HG02588 (cell line): Measurements from ENCODE around the gene PRRT1B.
A peak's percentile ranks its signal among the peaks of the same experiment; 100 is the strongest.

Source experiments
- ATAC-seq: cut with Tn5 transposase; IDR thresholded peaks from one replicate; pipeline ENCODE4 v1.9.1; 2021; ENCODE audit warnings: mild to moderate bottlenecking, moderate library complexity; ENCODE audit not compliant: unreplicated experiment

The PRRT1B gene

DNA sequence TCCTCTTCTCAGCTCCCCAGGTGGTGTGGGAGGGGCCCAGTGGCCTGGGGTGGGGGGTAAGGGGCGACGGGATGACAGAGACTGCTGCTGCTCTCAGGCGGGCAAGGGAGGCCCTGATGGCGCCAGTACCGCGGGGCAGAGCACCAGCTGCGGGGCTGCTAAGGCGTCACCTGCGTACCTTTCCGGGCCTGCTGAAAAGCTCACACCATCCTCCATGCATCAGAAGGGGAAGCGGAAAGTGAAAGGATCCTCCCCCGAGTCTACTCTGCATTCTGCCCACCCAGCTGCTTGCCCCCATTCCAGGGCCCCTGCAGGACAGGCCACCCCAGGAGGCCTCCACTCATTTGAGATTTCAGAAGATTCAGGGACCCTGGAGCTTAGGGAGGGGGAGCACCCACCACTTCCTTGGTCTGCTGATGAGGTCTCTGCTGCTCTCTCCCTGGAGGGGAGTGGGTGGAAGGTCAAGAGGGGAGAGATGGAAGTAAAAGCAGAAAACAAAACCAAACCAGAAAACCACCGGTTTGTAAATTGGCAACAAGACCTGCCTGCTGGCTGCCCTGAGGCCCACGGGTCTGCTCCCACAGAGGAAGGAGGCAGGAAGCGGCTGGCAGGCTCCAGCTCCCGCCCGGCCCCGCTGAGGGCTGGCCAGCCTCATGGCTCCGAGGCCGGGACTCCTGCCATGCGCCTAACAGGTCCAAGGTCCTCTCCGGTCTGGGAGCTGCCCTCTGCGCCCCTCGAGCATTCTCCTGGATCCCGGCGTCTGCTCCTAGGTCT lies 33.6 kb downstream of the PRRT1B start:
- peak; percentile 50 for ATAC-seq

DNA sequence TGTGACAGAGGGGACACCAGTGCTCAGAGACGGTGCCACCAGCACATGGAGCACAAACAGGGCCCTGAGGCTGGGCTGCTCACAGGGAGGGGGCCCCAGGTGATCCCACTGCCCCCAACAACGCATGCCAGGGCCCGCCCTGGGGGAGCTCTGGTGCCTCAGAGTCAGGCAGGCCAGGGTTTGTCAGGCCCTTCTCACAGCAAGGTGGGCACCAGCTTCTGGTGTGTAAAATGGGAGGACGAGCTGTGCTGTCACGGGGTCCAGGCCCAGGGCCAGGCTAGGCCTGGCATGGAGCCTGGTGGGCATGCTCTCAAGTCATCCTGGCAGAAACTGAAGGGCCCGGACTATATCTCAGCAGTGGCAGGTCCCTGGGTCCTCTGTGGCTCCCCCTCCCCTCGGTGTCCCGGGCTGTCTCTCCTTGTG lies 34.5 kb downstream of the PRRT1B start:
- ATAC-seq: no peak

DNA sequence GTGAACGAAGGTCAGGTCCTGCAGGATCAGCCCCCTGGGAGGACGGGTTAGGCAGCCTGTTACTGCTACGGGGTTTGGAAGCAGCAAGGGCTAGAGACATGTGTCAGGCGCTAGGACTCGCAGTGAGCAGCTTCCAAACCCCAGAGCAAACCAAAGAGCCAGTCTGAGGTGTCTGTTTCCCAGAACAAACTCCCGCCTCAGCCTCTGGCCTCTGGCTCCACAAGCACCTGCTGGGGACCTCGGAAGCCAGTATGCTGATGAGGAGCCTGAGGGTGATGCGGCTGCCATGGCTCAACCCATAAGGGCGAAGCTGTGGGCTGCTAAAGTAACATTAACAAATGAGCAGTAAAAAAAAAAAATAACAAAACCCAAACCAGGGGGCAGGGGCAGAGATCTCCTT lies 35.0 kb downstream of the PRRT1B start:
- ATAC-seq: no peak

DNA sequence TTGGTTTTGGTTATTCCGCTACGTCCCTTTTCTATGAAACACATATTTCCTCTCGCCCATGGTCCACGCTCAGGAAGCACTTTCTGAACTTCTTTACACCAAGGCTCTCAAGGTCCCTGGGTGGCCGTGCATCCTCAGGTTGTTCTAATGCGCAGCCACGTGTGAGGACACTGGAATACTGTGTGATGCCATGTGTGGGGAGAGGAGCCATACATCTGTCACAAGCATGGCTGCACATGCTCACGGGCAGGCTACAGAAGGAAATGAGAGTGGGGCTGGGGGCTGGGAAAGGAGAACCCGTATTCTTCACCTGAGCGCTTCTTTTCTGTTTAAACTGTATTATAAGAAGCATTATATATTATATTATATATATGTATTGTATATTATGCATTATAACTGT lies 36.7 kb downstream of the PRRT1B start:
- ATAC-seq: no peak

DNA sequence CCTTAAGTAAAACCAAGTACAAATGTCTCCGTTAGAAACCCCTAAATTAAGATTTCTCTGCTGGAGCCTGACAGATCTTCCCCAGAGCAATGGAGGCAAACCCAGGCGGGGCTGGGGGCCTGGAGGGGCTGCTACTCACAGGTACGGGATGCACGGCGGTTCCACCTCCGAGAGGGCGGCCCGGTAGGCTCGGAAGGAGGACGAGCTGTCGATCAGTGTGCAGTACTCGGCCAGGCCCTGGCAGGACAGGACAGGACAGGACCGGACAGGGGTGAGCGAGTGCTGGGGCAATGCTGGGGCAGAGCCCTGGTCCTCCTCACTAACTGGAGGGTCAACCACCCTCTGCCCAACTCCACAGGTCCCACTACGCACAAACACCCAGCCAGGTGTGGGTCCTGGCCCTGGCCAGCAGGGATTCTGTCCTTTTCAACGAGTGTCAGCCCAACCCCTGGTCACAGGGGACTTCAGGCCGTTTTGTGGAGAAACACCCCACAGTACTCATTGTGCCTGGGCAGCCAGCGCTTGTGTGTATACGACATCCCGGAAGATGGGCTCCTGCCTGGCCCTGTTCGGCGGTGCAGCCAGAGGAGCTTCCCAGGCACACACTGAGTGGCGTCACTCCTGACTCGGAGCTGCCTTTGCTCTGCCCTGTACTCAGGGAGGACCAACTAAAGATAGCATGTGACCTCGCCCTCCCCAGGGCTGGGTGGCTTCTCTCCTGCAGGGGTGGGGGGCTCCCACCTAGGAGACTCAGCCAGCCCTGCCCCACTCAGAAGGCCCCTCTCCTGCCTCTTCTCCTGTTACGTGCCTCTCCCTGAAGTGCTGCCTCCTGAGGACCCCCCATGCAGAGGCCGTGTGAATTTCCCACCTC lies 37.4 kb downstream of the PRRT1B start:
- ATAC-seq: no peak

DNA sequence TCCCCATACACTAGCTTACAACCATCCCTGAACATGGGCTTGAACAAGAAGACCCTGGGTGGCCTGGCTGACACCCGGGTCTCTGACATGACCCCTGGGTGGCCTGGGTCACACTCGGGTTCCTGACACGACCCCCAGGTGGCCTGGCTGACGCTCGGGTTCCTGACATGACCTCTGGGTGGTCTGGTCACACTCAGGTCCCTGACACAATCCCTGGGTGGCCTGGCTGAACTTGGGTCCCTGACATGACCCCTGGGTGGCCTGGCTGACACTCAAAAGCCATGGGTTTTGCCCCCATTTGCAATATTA lies 38.0 kb downstream of the PRRT1B start:
- ATAC-seq: no peak

DNA sequence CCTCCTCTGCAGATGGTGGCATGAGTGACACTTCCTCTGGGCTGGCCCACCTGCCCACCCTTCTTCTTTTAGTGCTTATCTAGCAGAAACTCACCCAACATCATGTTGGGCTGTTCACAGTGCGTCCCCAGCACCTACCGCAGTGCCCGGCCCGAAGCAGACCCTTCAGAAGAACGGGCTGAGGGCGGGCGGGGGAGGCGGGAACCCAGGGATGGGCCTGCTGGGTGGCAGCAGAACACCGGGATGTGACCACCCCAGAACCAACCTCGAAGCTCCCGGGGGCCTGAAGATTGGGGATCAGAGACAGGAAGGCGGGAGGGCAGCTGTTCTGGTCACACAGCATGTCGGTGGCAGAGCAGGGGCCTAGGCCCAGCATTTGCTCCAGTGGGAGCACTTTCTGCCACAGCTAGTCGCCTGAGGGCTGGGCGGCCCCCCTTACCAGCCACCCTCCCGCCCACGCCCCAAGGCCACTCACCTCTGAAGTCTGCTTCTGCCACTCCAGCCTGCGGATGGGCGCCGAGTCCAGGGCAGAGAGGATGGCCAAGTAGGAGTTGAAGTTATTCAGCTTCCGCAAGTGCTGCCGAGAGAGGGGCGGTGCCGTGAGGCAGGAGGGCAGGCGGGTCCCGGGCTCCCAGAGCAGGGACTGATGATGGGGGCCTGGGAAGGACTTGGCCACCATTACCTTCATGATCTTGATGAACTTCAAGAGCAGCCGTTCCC lies 38.7 kb downstream of the PRRT1B start:
- ATAC-seq: no peak

DNA sequence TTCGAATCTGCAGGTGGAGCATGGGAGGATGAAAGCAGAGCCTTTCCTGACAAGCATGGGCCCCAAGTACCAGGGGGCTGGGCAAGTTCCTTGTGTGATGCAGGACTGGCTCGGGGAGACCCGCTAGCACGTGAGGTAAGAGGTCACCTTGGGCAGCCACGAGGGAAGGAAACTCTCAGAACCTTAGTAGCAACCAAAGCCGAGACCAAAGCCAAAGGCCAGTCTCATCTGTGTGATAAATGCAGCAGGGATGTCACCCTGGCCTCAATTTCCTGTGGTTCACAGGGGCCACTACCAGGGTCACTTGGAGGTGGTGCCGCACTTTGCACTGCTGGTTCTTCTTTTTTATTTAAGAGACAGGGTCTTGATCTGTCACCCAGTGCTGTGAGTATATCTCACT lies 39.5 kb downstream of the PRRT1B start:
- ATAC-seq: no peak

DNA sequence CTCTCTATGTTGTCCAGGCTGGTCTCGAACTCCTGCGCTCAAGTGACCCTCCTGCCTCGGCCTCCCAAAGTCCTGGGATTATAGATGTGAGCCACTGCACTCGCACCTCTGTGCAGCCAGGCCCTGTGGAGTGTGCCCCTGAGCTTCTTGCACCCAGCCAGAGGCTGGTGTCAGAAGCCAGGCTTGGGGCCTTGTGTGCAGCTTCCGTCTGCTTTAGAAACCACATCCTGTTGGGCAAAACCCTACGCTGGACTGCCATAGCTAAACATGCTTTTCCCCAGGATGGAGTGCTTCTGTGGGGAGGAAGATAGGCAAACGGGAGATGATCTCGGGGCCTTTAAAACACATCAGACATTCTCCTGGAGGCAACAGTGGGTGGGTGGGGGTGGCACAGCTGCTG lies 40.1 kb downstream of the PRRT1B start:
- no peak for ATAC-seq

DNA sequence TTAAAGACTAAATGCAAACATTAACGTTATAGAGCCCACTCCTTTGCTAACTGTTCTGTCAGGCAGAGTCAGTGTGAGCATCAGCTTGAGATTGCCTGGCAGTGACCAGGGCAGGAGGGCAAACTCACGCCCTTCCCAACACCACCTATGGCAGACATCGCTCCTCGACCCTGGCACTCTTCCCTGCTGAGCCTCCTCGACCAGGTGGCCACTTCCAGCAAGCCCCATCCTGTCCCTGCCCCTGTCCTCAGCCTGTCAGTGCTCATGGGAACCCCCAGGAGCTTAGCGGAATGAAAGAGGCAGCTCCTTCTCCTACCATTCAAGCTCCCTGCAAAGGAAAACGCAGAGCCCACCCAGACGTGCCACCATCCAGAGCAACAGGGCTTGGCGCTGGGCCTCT lies 42.0 kb downstream of the PRRT1B start:
- ATAC-seq: no peak

DNA sequence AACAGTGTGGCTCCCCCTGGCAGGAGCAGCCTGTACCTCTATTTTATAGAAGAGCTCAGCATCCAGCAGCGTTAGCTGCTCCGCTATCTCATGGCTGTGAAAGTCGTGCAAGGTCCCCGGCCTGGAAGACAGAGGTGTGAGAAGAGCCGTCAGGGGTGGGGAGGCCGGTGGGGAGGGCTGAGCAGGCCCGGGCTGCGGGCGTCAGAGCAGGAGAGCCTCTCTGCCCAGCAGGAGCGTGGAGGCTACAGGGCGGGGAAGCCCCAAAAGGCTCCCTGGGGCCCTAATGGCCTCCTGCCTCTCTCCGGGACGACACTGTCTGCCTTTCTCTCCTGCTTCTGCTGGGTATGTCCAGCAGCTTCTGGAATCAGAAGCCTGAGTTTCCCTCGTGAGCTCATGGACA lies 42.6 kb downstream of the PRRT1B start:
- ATAC-seq: no peak

DNA sequence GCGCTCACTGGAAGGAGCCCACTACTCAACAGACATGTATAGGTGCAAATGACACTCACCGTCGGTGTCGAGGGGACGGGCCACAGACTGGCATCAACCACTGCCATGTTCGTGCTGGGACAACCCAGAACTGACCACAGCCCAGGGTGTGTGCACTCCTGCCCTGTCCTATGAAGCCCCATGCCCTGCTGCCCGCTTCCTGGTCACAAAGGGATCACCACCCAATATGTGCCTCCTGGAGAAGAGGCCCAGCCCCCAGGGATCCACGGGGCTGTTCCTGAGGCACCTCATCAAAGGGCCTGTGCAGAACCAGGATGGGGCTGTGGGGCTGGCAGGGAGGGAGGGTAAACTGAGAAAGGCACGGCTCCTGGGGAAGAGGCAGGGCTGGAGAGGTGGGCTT lies 43.1 kb downstream of the PRRT1B start:
- no peak for ATAC-seq

DNA sequence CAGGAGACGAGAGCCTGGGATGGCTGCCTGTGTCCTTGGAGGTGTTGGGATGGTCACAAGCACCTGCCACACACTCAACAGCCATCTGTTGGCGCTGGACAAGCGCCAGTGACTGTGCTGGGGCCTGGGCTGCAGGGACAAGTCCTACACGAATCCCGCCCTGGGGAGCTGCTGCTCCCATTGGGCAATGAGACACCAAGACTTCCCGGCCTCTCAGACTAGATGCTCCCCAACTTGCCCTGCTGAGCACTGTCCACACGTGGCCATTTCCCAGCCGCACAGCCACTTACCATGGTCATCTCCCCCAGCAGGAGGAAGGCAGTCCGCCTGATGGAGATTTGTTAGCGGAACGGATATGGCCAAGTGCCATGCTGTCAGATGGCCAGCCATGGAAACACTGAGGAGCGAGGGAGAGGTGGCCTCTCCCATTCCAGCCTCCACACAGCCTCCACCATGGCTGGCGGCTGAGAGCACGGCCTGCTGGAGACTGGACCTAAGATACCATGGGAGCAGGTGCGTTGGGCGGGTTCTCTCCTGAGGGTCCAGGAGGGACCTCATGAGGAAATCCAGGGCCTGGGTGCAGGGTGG lies 43.9 kb downstream of the PRRT1B start:
- ATAC-seq: no peak

DNA sequence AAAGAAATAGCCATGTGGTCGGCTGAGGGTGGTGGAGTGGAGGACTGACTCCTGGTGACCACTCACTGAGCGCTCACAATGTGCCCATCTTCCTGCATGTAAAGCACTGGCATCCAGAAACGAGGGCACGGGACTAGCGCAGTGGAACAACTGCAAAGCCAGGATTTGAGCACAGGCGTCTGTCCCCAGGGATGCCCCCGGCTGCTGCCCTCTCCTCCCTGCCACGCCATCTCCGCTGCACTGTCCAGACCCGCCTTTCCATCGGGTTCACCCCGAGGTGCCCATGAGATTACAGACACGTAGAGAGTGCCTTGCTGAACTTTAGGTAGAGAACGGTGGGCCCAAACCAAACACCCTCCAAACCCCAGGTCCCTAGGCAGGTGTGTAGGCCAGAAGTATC lies 44.7 kb downstream of the PRRT1B start:
- no peak for ATAC-seq

DNA sequence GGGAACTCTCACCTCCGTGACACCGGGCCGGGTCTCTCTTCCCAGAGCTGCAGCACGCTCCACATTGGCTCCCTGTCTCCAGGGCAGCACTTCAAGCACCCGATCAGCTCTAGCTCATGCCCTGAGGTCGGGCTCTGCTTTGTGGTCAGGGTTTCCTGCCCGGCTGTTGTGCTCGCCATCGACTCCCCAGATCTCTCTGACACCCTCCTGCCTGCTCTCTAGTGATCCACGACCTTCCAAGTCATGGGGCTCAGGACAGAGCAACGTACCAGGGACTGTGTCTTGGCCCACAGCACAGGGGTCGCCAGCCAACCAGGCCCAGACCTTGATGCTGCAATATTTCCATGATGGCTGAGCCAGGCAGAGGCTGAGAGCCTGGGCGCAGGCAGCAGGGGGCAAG lies 45.1 kb downstream of the PRRT1B start:
- ATAC-seq: no peak

DNA sequence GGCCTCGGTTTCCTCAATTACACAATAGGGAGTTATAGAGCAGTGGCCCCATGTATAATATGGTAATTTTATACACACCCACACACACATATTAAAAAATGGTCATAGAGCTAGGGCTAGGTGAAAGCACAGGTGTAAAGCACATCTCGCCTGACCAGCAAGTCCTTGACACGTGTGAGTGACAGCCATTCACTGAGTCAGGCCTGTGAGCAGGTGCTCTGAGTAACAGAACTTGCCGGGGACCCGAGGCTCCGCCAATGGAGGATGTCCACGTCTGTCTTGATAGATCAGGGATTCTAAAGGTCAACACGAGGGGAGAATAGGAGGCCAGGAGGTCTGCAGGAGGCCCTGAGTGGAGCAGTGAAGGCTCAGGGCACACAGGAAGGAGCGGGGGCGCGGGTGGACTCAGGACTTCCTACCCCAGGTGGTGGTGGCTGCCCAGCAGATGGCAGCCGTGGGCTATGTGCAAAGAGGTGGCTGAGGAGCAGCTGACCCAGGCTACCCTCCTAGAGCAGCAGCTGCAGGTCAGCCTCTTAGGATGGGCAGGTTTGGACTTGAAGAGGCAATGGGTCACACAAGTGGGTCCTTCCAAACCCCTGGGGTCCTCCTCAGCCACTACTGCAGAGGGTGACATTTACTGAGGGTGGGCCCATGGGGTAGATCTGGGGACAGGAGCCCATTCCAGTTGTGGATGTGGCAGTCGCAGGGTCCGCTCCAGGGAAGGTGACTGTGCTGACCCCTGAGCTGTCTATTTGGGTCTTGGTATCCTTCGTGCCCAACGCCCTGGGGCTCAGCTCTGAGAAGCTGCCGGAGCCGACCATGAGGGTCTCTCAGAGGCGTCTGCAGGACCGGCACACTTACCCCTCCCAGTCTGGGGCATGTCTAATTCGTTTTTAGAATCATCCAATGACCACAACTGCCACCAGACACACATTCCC lies 45.9 kb downstream of the PRRT1B start:
- peak; percentile 44 for ATAC-seq

DNA sequence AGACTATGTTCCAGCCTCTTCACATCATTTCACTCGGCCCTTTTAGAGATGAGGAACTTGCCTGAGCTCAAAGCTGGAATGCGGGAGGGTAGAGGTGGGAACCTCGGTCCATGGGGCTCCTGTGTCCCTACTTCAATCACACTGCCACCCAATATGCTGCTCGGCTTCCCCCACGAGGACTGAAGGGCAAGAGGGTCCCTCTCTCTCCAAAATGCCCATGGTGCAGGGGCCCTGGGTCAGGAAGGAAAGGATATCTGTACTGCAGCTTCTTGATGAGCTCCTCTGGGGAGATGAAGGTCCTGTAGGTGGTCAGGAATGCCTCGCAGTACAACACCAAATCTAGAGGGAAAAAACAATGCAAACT lies 46.5 kb downstream of the PRRT1B start:
- no peak for ATAC-seq

DNA sequence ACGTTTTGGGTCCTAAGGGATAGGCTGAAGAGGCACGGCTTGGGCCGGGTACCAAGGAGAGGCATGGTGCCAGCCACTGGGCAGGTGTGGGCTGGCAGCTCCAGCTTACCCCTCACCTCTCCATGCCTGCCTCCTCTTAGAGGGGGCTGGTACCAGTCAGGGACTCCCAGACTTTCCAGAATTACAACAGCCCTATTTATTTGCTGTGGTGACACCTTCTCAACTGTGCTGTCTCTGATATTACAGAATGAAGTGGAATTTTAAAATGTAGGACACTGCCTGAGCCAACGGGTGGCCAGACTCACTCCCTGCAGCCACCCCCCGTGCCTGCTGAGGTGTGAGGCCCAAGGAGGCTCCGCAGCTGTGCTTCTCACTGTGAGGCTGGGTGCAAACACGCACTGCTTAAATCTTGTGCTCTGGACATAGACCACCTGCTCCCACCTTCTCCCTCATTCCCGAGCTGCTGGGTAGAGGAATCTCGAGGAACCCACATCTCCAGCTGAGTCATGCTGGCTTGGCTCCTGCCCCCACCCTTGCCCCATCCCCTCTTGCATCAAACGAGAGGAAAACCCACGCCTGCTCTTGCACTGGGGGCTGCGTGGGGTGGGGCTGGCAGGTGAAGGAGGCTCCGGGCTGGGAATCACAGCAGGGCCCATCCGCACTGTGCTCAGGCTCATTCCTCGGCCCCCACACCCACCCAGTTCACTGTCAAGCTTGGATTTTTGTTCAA lies 47.9 kb downstream of the PRRT1B start:
- no peak for ATAC-seq

DNA sequence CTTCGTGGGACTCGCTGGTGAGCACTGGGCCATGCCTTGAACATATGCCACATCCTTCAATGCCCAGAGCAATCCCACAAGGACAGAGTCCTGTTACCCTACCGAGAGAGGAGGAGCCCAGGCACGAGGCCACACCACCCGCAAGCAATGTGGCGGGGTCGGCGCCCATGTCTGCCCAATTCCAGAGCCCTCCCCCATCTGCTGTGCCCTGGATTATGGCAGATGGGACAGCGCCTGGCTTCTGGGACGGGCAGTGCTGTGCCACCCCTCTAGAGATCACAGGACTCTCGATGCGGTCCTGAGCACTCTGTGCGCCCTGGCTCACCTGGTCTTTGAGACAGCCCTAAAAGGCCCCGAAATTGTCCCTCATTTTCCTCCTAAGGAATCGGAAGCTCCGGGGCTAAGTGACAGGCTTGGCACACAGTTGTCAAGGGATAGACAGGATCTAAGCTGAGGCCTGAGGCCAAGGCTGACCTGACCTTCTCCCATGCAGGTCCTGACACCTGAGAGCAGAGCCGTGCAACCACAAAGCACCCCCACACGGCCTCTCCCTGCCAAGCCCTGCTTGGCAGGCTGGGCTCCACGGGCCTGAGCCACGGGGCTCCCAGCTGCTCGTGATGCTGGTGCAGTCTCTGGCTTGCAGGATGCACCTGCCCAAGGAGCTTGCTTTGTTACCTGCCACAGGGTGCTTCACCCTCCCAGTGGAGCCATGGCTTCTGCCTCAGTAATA lies 48.8 kb downstream of the PRRT1B start:
- no peak for ATAC-seq
